ENCODE measurements around the gene PTPN3. TPM values are rescaled to one million over a fixed set of nuclear protein-coding genes. Genes with fewer than 3 reads are reported as not detected.
A peak's percentile ranks its signal among the peaks of the same experiment; 100 is the strongest.

Gene PTPN3
- total RNA-seq, 6 experiments from 2014 or later, result not detected

DNA sequence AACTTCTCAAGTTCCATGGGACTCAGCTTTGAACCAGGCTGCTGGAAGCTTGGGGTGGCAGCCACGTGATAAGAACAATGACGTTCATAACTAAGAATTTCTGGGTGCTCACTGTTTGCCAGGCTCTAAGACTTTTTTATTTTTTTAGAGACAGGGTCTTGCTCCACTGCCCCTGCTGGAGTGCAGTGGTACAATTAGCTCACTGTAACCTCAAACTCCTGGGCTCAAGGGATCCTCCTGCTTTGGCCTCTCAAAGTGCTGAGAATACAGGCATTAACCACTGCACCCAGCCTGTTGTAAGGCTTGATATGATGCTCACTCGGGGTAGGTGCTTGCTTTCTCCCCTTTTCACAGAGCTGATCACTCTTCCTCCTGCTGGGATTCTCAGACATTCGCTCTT is 38.7 kb downstream of the PTPN3 start:
- Mint-ChIP-seq H3K27me3 (ENCODE audit: insufficient read depth) (peaks cover 34% of the 10 kb centered on the region), H3K27ac (no peak overlapping the region), H3K36me3 (ENCODE audit: low read depth) (no peaks in the 10 kb centered on the region), H3K4me3 (no peak overlapping the region), H3K9me3 (no peaks in the 10 kb centered on the region), H3K4me1 (ENCODE audit: low read depth) (no peaks in the 10 kb centered on the region)
- TF ChIP-seq, protein P1, sequence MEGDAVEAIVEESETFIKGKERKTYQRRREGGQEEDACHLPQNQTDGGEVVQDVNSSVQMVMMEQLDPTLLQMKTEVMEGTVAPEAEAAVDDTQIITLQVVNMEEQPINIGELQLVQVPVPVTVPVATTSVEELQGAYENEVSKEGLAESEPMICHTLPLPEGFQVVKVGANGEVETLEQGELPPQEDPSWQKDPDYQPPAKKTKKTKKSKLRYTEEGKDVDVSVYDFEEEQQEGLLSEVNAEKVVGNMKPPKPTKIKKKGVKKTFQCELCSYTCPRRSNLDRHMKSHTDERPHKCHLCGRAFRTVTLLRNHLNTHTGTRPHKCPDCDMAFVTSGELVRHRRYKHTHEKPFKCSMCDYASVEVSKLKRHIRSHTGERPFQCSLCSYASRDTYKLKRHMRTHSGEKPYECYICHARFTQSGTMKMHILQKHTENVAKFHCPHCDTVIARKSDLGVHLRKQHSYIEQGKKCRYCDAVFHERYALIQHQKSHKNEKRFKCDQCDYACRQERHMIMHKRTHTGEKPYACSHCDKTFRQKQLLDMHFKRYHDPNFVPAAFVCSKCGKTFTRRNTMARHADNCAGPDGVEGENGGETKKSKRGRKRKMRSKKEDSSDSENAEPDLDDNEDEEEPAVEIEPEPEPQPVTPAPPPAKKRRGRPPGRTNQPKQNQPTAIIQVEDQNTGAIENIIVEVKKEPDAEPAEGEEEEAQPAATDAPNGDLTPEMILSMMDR (IDR thresholded peaks at IDR 0.05), result peak; percentile 30; the same call in 1 of the 2 replicates
- DNase-seq, result no peak

DNA sequence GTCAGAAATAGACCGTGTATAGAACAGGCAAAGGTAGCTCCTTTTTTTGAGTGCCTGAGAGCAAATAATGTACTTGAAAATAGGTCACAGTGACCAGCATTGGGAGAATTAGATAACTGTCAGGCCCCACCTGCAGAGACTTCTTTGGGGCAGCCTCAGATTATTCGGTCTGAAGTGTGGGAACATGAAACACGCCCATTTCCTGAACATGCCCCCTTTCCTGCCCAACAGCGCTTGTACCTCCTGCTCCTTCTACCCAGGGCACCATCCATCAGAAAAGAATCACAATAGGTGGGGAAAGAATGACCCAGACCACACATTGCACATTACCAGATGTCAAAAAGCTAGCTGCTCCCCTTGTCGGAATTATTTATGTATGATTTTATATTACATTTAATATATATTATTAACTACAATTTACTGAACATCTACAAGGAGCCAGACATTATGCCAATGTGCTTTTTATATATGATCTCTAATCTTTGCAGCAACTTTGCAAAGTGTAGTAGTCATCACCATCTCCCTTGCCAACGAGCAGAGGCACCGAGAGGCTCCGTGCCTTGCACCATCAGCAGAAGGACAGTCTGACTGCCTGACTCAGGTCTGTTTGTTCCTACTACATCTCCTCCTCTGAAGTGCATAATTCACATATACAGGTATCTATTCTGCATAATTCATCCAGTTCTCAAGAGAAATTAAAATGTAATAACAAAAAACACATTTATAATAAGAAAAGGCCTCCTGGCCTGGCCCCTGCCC is 39.5 kb downstream of the PTPN3 start:
- no peak overlapping the region for H3K4me3 Mint-ChIP-seq
- H3K27me3 Mint-ChIP-seq (ENCODE audit: insufficient read depth), result peaks cover 34% of the 10 kb centered on the region
- no peak for DNase-seq
- TF ChIP-seq, protein P1 (IDR thresholded peaks at IDR 0.05), result no peak
- H3K9me3 Mint-ChIP-seq, result no peaks in the 10 kb centered on the region
- H3K27ac Mint-ChIP-seq, result no peak overlapping the region
- peaks cover 6% of the 10 kb centered on the region; the same call in 1 of the 2 replicates for H3K4me1 Mint-ChIP-seq (ENCODE audit: low read depth)
- H3K36me3 Mint-ChIP-seq (ENCODE audit: low read depth), result no peaks in the 10 kb centered on the region

DNA sequence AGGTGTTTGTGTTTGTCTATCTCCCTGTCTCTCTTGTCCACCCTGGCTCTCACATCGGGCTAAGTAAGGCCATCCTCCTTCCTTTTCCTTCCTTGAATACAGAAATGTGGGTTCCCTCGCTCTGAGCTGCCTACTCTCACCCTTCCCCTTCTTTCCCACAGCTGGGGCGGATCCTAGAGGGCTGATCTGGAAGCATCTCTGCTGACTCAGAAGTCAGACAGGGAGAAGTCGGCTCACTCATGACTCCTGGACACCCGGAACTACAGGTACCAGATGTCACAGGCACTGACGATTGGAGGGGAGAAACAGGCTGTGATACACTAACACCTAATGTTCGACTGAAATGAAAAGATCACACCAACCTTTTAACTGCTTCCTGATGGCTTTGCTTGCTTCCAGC is 41.3 kb downstream of the PTPN3 start:
- Mint-ChIP-seq H3K9me3 (no peaks in the 10 kb centered on the region), H3K4me3 (no peak overlapping the region), H3K4me1 (ENCODE audit: low read depth) (peaks cover 16% of the 10 kb centered on the region), H3K27me3 (ENCODE audit: insufficient read depth) (peaks cover 21% of the 10 kb centered on the region), H3K27ac (no peak overlapping the region), H3K36me3 (ENCODE audit: low read depth) (no peaks in the 10 kb centered on the region)
- TF ChIP-seq, protein P1 (IDR thresholded peaks at IDR 0.05), result no peak
- no peak for DNase-seq

DNA sequence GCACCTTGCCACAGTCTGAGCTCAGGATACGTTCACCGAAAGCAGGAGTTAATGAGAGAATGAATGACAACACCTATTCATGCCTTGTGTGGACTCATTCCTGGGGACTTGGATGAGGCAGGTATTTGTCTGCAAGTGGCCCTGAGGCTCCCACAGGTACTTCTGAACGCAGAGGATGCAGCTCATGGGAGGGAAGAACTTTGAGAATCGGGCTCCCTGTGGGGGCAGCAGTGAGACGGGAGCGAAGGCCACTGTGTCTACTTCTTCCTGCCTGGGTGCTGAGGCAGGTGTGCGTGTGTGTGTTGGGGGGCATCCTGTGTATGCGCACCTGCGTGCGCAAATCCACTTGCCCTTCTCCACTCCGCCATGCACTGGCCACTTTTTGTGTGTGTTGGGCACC is 42.2 kb downstream of the PTPN3 start:
- TF ChIP-seq, protein P1 (IDR thresholded peaks at IDR 0.05), result no peak
- Mint-ChIP-seq H3K4me3 (no peak overlapping the region), H3K27ac (no peak overlapping the region), H3K36me3 (ENCODE audit: low read depth) (no peaks in the 10 kb centered on the region), H3K27me3 (ENCODE audit: insufficient read depth) (peaks cover 23% of the 10 kb centered on the region), H3K4me1 (ENCODE audit: low read depth) (peaks cover 16% of the 10 kb centered on the region), H3K9me3 (no peaks in the 10 kb centered on the region)
- no peak for DNase-seq

DNA sequence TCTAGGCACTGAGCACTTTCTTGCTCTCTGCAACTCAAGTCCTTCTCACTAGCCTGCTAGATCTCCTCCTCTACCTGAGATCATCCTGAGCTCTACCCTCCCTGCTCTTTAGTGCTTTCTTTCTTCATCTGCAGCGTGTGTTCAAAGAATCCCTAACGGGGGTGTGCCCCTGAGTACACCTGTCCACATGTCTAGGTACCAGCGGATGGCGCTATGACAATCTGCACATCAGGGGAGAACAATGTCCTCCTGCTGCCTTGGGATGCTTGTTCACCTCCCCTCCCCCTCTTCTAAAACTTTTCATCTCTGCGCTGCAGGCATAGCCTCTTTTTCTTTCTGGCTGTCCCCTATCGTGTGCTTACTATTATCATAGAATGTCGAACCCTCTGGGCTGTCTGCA is 42.7 kb downstream of the PTPN3 start:
- H3K27me3 Mint-ChIP-seq (ENCODE audit: insufficient read depth), result peaks cover 18% of the 10 kb centered on the region
- no peak overlapping the region for H3K27ac Mint-ChIP-seq
- TF ChIP-seq, protein P1 (IDR thresholded peaks at IDR 0.05), result no peak
- H3K4me1 Mint-ChIP-seq (ENCODE audit: low read depth), result peaks cover 16% of the 10 kb centered on the region
- no peaks in the 10 kb centered on the region for H3K9me3 Mint-ChIP-seq
- no peak overlapping the region for H3K4me3 Mint-ChIP-seq
- H3K36me3 Mint-ChIP-seq (ENCODE audit: low read depth), result no peaks in the 10 kb centered on the region
- no peak for DNase-seq
